Fibroblast of skin of right biceps (primary cell): Measurements from ENCODE around the gene COL18A1.
A peak's percentile ranks its signal among the peaks of the same experiment; 100 is the strongest.

Experiments
- DNase-seq: peaks from one replicate; pipeline ENCODE4 v3.0.0-alpha.2; 2013

COL18A1 gene

DNA sequence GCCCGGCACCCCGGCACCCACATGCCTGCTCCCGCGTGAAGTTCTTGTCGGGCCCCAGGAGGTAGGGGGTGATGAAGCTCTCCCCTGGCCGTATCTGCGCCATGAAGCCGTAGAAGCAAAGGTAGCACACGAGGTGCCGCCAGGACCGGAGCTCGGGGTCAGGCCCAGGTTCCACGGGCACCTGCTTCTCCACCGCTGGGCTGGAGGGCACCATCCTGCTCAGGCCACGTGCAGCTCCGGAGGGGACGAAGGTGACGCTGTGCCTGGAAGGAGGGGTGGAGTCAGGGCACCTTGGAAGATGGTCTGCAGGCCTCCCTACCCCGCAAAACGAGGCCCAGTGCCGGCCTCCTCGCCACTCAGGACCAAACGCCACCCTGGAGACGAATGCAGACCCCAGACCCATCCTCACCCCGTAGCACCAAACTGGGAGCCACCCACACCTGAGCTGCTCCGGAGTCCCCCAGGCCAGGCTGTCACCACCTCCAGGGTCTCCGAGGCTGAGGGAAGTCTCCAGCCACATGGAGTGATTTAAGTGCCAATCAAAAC, 132.9 kb downstream of the COL18A1 start:
- no peak for DNase-seq

- no peak for DNase-seq
Measured at GRCh38 chr21:45538381-45539045, 133.5 kb downstream of the COL18A1 start.

- DNase-seq = no peak
Measured at GRCh38 chr21:45539046-45539795, 134.3 kb downstream of the COL18A1 start.

- DNase-seq = no peak
Measured at GRCh38 chr21:45539796-45540600, 135.0 kb downstream of the COL18A1 start.

DNA sequence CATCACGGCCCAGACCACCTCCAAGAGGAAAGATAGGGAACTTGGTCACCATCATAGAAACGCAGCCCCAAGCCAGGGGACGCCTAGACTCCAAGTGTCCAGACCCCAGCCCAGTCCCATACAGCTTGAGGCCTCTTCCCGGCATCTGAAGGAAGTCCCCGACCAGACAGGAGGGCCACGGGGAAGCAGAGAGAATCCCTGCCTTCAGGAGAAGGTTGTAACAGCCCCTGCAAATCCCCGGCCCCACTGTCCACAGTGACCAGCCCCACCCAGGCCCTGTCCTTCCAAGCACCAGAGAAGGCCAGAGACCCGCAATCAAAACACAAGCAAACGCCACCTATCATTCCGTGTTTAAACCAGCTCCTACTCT, 135.6 kb downstream of the COL18A1 start:
- DNase-seq = no peak

DNA sequence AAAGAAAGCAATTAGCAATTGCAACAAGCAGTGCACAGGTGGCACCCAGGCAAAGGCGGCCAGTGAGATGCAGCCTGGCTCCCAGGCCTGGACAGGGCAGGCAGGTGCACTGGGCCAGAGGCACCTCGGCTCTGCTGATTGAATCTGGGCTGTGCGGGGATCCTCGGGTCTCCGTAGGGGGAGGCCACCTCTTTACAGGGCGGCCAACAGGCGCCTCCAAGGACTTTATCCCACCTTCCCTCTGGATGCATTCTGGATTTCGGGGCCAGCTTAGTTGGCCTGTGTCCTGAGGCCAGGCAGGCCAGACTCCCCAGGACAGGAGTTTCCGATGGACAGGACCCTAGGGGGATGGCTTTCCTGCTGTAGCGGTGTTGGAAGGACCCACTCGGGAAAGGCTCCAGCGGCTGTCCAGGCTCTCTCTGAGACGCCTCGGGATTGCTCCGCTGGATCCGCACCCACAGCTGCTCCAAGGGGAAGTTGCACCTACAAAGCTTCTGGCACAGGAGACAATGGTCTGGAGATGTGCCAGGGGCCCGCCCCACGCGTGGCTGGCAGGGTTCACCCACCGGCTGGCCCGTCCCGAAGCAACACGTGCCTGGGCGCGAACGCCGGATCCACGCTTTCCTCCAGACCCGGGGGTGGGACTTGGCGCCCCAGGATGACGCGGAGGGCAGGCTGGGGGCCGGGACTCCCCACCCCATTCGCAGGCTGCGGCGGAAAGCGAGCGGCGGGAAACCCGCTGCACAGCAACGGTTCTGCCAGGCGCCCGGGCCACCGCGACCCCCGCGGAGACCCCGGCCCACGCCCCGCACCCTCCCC, 136.5 kb downstream of the COL18A1 start:
- DNase-seq = peak; percentile 57

GRCh38 chr21:45542242-45542666, 137.3 kb downstream of the COL18A1 start, which contains the start of gene SLC19A1:
Gene SLC19A1, minus strand, starts transcription at chr21:45542440. Its CDS starts 4,481 bp downstream, at chr21:45537959.
- peak; percentile 63 for DNase-seq

DNA sequence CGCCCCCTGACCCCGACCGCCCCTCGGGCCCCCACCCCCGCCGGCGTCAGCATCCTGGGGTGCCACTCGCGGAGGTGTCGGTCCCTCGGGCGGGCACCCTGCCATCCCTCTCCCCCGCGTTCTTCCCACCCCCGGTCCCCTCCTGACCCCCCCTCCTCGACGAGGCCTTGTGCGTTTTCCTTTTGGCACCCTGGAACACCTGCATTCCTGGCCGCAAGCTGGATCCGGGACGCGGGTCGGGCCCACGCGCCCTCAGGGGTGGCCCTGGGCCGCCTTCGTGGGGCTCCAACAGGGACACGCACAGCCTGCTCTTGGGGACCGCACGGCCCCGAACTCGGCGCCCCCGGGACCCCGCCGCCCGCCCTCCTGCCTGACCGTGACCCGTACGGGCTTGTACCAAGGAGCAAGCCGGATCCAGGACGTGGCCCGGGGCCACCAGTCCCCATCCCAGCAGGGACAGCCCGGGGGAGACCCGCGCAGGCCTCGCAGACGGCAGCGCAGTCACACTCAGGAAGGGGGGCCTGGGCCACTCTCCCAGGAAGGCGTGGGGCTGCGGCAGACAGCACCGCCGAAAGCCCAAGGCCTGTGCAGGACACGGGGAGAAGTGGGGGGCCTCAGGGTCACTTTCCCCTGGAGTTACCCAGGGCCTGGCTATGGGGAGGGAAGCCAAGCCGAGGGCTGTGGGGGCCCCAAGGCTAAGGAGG, 137.9 kb downstream of the COL18A1 start:
- DNase-seq = no peak

DNA sequence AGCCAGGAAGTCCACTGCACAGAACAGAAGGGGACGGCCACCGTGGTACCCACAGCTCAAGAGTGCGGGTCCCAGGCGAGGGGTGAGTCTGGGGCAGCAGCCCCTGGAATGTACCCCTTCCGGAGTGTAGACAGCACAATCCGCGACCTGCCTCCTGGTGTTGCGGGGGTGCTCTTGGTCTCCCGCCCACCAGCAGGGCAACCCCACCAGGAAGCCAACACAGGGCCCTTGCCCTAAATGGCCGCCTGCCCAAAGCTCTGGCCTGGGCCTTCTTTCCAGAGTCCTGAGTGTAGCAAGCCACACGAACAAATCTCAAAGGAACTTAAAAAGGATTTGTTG, 138.4 kb downstream of the COL18A1 start:
- DNase-seq = no peak

DNA sequence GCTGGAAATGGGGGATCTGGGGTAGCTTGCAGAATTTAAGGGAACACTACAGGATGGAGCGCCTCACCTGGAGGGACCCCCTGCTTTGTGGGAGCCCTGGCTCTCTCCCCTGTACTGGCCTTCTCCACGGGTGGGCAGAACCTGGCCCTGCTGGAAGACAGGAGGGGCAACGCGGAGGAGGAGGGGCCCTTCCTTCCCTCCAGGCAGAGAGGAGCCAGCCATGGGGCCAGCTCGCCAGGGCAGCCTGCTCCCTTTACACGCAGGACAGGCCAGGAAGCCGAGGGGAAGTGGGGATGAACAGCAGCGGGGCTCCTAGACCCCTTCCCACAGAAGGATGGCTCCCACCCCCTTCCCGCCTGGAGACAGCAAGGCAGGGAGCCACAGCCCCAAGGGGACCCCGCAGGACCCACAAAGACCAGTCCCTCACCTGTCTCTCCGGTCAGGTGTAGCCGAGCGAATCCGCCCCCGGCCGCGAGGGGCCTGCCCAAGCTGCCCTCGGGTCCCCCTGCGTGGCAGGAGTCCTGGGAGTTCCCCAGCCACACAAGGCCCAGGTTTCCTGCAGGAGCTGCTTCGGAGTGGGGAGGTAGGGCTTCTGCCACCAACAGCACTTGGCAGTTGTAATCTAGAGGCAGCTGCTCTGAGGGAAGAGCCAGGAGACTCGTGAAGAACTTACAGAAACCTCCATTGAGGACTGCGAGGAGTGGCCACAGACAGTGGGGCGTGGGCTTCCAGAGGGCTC, 138.9 kb downstream of the COL18A1 start:
- DNase-seq = no peak

- DNase-seq = no peak
Measured at GRCh38 chr21:45544449-45545235, 139.7 kb downstream of the COL18A1 start.

DNA sequence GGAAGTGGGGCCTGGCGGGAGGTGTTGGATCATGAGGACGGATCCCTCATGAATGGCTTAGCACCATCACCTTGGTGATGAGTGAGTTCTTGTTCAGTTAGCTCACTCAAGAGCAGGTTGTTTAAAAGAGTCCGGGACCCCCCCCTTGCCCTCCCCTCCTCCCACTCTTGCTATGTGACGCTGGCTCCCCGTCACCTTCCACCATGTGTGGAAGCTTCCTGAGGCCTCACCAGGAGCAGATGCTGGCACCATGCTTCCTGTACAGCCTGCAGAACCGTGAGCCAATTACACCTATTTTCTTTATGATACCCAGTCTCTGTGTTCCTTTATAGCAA, 140.2 kb downstream of the COL18A1 start:
- DNase-seq = no peak

GRCh38 chr21:45545691-45546531, 140.9 kb downstream of the COL18A1 start:
- DNase-seq = no peak

DNA sequence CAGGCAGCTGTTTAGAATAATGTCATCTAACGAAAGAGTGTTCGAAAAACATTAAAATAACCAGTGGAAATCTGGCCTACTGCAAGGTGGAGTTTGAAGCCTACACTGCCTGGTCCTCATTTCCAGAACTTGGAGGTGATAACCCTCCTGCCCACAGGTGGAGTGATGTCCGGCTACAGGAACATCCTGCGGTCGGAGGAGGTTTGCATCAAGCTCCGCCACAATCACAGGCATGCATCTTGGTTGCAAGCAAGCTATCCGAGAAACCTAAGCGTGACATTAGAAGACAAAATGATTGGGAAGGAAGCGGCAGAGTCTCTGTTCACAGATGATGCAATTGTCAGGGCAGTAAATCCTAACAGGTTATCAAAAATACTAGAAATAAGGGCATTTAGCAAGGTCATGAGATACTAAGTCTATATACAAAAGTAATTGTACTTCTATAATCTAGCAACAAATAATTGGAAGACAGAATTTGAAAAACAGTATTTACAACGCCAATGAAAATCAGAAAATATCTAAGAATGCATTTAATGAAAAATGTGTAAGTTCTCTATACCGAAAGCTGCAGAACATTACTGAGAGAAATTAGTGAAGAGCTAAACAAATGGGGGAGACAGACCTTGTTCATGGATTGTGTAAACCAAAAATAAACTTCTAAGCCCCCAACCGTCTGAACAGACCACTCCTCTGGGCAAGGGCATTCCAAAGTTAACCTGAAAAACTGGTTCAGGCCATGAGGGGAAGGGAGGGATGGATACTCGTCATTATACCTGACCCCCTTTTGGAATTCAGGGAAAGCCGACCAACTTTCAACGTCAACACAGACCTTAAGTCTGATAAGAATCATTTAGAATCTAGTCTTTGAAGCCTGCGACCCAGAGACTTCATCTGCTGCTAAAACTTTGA, 141.9 kb downstream of the COL18A1 start:
- no peak for DNase-seq

- DNase-seq = no peak
Measured at GRCh38 chr21:45547545-45547900, 142.6 kb downstream of the COL18A1 start.

DNA sequence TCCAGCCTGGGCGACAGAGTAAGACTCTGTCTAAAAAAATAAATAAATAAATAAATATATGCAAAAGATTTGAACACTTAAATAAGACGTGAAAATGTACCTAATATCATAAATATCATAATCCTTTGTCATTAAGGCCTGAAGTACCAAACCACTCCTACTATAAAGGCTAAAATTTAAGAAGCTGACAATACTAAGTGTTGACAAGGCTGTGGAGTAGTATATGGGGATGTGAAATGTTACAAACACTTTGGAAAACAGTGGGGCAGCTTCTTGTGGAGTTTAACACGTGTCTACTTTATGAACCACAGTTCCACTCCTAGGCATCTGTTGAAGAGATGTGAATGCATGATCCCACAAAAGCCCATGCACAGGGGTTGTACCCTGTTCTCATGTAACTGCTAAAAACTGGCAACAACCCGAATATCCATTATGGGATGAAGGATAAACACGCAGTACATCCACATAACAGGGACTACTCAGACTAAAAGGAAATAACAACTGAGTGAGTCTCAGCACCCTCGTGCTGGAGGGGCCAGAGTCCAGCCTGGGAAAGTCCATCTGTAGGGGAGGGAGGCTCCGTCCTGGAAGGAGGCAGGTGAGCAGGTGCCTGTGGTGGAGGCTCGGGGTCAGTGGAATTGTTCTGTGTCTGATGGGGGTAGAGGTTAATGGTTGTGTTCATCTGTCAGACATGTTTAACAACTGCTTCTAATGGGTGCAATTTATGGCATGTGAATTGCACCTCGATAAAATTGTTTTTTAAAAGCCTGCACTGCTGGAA, 143.9 kb downstream of the COL18A1 start:
- DNase-seq = no peak

- no peak for DNase-seq
Measured at GRCh38 chr21:45549626-45550463, 144.9 kb downstream of the COL18A1 start.
